Measurements from ENCODE around the gene ENPP3.

The ENPP3 gene

DNA sequence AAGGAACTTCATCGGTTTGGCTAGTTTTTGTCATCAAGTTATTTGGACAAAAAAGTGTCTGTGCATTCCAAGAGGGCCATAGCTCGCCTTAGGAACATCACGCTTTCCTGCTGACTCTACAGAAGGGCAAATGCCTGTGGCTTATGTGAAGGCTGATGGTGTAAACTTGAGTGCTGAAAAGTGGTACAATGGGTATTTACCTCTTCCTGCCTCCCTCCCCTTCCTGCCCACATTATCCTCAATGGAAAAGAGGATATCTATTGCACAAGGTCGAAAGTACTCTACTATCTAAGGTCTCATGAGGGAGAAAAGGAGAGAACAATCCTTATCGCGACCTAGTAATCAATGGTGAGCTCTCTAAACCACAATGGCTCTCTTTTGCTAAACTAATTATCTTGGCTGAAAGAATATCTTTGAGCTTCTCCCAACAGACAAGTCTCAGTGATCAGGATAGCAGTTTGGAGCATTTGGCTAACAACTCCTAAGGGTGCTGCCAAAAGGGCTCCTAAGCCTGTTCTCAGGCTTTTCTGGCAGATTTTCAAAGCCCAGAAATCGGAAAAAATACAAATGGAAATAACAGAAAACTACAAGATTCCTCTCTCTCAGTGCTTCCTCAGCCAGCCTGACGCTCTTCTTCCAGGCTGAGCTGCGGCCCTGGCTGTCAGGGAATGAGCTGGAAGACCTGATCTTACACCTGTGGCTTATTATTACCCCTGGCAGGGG lies 128.1 kb downstream of the ENPP3 start:
- Histone ChIP-seq H3K36me3 (ENCODE audit: insufficient read depth, low read length) (no peaks in the 10 kb centered on the region), H3K9me3 (ENCODE audit: control insufficient read depth, insufficient read depth, low read length) (no peaks in the 10 kb centered on the region), H3K9ac (ENCODE audit: low read depth, low read length) (no peak overlapping the region), H3K4me1 (ENCODE audit: insufficient read depth, low read length) (peaks cover 7% of the 10 kb centered on the region; the same call in 1 of the 2 replicates)

DNA sequence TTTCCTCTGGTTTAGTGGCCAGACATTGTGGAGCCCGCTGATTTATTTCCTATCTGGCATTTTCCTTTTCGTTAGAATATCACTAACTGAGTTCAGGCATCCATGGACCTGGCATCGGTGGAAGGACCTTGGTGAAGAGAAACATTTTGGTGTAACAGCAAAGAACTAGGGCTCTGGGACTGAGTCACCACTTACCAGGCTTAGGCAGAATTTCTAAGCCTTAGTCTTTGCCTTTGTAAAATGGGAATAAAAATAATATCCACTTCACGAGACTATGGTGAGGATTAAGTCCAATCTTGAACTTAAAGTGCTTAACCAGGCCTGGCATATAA lies 128.7 kb downstream of the ENPP3 start:
- Histone ChIP-seq H3K9ac (ENCODE audit: low read depth, low read length) (no peak overlapping the region), H3K36me3 (ENCODE audit: insufficient read depth, low read length) (no peaks in the 10 kb centered on the region), H3K9me3 (ENCODE audit: control insufficient read depth, insufficient read depth, low read length) (no peaks in the 10 kb centered on the region), H3K4me1 (ENCODE audit: insufficient read depth, low read length) (peaks cover 7% of the 10 kb centered on the region; the same call in 1 of the 2 replicates)

DNA sequence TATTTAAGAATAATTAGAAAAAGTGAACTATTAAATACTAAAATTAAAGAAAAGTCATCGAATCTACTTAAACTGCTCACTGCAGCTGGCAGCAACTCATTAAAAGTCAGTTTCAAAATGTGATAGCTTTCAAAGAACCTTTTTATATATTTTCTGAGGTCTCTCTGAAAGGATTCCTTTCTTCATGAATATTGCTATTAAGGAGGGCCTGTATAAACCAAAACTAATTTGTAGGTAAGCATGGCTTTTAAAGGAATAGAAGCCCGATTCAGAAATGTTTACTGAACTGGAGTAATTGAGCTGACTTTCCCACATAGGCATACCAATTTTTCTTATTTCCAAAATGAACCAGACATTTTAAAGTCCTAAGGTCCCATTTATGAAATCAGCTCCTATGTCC lies 129.5 kb downstream of the ENPP3 start:
- no peaks in the 10 kb centered on the region for H3K9me3 ChIP-seq (ENCODE audit: control insufficient read depth, insufficient read depth, low read length)
- H3K36me3 ChIP-seq (ENCODE audit: insufficient read depth, low read length): no peaks in the 10 kb centered on the region
- H3K4me1 ChIP-seq (ENCODE audit: insufficient read depth, low read length): peaks cover 7% of the 10 kb centered on the region; the same call in 1 of the 2 replicates
- no peak overlapping the region for H3K9ac ChIP-seq (ENCODE audit: low read depth, low read length)

DNA sequence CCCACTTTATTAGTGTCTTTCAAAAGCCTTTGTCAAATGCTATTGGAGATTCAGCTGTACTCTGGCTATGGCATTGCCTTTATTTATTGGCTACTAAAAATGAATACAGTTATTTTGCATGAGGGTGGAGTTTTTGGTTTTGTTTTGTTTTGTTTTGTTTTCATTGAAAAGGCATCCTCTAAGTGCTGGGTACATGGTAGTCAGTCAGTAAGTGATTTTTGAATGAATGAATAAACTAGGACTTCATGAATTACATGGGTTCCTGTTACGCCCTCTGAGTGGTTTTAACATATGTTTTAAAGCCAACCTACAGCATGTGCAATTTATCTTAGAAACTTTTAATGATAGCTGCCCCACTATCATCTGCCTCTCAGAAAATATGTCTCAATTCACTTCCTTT lies 131.9 kb downstream of the ENPP3 start:
- no peaks in the 10 kb centered on the region for H3K9me3 ChIP-seq (ENCODE audit: control insufficient read depth, insufficient read depth, low read length)
- H3K9ac ChIP-seq (ENCODE audit: low read depth, low read length): no peak overlapping the region
- peaks cover 7% of the 10 kb centered on the region; the same call in 1 of the 2 replicates for H3K4me1 ChIP-seq (ENCODE audit: insufficient read depth, low read length)

DNA sequence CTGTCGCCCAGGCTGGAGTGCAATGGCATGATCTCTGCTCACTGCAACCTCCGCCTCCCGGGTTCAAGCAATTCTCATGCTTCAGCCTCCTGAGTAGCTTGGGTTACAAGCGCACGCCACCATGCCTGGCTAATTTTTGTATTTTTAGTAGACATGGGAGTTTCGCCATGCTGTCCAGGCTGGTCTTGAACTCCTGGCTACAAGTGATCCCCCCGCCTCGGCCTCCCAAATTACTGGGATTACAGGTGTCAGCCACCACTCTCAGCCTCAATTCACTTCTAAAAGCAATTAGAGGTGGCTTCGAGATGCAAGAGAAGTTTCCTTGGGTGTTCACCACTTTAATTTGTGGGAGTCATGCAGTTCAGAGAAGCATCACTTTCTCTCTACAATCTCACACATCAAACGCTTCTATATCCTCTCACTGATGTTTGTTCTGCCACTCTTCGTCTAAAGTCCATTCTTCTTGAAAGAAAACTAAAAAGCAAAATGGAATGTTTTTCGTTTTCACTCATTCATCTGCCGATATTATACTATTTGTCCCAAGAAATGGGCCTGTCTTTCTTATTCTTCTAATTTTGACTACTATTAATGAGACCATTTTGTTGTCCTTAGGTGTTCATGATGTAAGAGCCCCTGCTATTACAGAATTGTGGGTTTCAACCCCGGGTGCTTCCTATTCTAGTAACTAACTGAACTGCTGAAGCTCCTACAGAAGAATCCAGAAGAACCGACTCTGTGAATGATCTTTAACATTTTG lies 132.5 kb downstream of the ENPP3 start:
- peaks cover 7% of the 10 kb centered on the region; the same call in 1 of the 2 replicates for H3K4me1 ChIP-seq (ENCODE audit: insufficient read depth, low read length)
- no peaks in the 10 kb centered on the region for H3K36me3 ChIP-seq (ENCODE audit: insufficient read depth, low read length)

More for the DNA sequence above, 131.9 kb downstream of the ENPP3 start:
- H3K36me3 ChIP-seq (ENCODE audit: insufficient read depth, low read length): no peaks in the 10 kb centered on the region

DNA sequence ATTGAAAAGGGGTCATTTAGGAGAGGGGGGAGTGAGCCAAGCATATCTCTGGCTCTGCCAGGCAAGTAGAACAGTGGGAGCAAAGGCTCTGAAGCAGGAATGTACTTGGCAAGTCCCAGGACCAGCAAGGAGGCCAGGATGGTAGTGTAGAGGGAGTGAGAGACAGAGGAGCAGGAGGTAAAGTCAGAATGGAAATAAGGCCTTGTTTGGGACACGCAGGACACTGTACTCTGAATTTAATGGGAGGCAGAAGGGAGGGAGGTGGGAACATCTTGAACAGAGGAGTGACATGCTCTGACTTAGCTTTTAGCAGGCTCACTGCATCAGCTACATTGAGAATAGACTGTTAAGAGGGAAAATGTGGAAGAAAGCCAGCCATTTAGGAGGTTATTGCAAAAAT lies 133.7 kb downstream of the ENPP3 start:
- H3K9me3 ChIP-seq (ENCODE audit: control insufficient read depth, insufficient read depth, low read length): no peaks in the 10 kb centered on the region
- no peaks in the 10 kb centered on the region for H3K4me1 ChIP-seq (ENCODE audit: insufficient read depth, low read length)
- H3K36me3 ChIP-seq (ENCODE audit: insufficient read depth, low read length): no peaks in the 10 kb centered on the region
- no peak overlapping the region for H3K9ac ChIP-seq (ENCODE audit: low read depth, low read length)

More for the DNA sequence above, 132.5 kb downstream of the ENPP3 start:
- Histone ChIP-seq H3K9ac (ENCODE audit: low read depth, low read length) (no peak overlapping the region), H3K9me3 (ENCODE audit: control insufficient read depth, insufficient read depth, low read length) (no peaks in the 10 kb centered on the region)

DNA sequence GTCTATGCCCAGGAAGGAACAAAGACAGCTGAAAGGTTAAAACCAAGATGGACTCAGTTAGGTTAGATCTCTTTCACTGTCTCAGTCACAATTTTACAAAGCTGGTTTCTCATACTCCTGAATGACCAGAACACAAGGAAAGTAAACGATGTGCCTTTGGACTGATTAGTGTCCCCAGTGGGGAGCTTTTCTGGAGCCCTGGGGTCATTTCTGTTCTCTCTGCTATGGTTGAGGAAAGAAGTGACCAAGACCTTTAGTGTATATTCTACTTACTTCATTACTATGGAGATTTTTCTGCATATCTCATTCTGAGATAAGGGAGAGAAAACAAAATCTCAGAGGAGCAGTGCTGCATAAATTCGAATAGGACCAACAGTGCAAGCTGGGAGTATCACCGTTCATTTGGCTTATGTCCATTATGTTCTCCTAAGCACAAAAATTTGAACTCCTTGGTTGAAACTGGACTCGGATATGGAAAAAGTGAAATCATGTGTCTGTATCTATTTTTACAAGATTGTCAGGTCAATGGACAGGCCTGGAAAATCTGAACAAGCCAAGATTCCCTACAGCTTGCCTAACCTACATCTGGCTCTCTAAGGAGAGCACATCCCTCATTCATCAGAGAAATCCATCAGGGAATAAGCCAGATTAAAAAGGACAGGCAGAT lies 136.3 kb downstream of the ENPP3 start:
- Histone ChIP-seq H3K9ac (ENCODE audit: low read depth, low read length) (no peak overlapping the region), H3K9me3 (ENCODE audit: control insufficient read depth, insufficient read depth, low read length) (no peaks in the 10 kb centered on the region)

DNA sequence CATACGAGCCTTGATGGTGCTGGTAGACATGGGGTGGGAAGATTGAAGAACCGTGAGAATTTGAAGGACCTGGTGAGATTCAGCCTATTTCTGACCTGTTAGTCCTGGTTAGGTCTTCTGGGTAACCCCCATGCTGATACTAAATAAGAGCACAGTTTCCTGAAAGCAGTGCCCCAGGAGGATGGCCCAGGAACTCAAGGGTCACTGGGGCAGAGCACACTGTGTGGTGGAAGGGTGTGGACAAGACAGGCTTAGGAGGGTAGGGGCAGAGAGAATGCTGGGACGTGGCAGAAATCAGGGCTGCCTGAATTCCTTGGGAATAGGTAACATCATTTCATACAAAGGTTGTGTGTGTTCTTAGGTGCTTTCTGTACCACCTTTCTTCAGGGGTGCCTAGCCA lies 138.8 kb downstream of the ENPP3 start:
- no peaks in the 10 kb centered on the region for H3K4me1 ChIP-seq (ENCODE audit: insufficient read depth, low read length)
- no peaks in the 10 kb centered on the region for H3K9me3 ChIP-seq (ENCODE audit: control insufficient read depth, insufficient read depth, low read length)
- no peaks in the 10 kb centered on the region for H3K36me3 ChIP-seq (ENCODE audit: insufficient read depth, low read length)
- H3K9ac ChIP-seq (ENCODE audit: low read depth, low read length): no peak overlapping the region

More for the DNA sequence above, 136.3 kb downstream of the ENPP3 start:
- H3K36me3 ChIP-seq (ENCODE audit: insufficient read depth, low read length): no peaks in the 10 kb centered on the region
- H3K4me1 ChIP-seq (ENCODE audit: insufficient read depth, low read length): no peaks in the 10 kb centered on the region

DNA sequence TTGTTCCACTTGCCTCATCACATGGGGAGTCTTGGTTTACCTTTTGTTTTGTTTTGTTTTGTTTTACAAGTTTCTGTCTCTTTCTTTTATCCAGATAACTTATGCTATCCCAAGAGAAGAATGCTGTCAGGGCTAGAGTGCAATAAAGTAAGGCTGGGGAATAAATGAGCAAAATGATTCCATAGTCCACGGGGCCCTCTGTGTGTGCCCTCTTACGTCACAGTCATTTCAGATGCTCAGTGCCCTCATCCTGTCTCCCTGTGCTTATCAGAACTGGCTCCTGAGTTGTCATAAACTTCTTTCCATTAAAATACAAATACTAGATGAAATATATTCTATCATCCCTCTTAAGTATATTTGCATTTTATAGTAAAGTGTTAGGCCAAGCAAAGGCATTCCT lies 139.9 kb downstream of the ENPP3 start:
- H3K36me3 ChIP-seq (ENCODE audit: insufficient read depth, low read length): no peaks in the 10 kb centered on the region
- H3K9ac ChIP-seq (ENCODE audit: low read depth, low read length): no peak overlapping the region
- H3K9me3 ChIP-seq (ENCODE audit: control insufficient read depth, insufficient read depth, low read length): no peaks in the 10 kb centered on the region

DNA sequence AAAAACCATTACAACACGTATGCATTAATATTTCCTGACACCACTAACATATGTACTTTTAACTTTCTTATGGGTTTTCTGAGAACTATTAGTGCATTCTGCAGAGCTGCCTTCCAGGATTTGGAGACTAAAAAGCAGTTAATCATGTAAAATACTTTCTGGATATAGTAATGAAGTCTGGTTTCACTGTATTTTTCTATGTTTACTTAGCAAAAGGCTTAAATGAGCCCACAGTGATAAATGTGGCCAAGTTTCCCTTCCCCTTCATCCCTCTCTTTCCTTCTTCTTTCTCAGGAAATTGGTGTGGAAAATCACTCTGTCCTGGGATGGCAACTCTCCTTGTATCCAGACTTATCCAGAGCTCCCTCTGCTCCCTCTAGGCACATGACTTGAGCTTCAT lies 141.1 kb downstream of the ENPP3 start:
- Histone ChIP-seq H3K9ac (ENCODE audit: low read depth, low read length) (no peak overlapping the region), H3K36me3 (ENCODE audit: insufficient read depth, low read length) (no peaks in the 10 kb centered on the region), H3K9me3 (ENCODE audit: control insufficient read depth, insufficient read depth, low read length) (no peaks in the 10 kb centered on the region), H3K4me1 (ENCODE audit: insufficient read depth, low read length) (no peaks in the 10 kb centered on the region; the same call in 1 of the 2 replicates)

More for the DNA sequence above, 139.9 kb downstream of the ENPP3 start:
- no peaks in the 10 kb centered on the region for H3K4me1 ChIP-seq (ENCODE audit: insufficient read depth, low read length)

DNA sequence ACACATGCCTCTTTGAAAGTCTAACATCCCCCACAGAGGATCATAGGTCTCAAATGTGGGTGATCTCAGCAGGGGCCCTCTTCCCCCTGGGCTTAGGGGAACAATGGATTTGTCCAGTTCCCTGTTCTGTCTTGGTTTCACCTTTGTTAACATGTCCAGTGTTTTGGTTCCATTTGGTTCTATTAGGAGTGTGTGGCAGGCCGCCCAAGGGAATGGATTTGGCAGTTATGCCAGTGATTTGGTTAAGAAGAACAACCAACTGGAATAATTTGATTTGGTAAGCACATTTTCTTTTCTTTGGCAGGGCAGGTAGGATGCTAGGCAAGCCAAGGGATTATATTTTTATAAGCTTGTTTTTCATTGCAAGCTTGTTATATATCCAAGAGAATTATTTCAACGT lies 142.2 kb downstream of the ENPP3 start:
- Histone ChIP-seq H3K36me3 (ENCODE audit: insufficient read depth, low read length) (no peaks in the 10 kb centered on the region), H3K9me3 (ENCODE audit: control insufficient read depth, insufficient read depth, low read length) (no peaks in the 10 kb centered on the region), H3K4me1 (ENCODE audit: insufficient read depth, low read length) (no peaks in the 10 kb centered on the region; the same call in 1 of the 2 replicates), H3K9ac (ENCODE audit: low read depth, low read length) (no peak overlapping the region)

DNA sequence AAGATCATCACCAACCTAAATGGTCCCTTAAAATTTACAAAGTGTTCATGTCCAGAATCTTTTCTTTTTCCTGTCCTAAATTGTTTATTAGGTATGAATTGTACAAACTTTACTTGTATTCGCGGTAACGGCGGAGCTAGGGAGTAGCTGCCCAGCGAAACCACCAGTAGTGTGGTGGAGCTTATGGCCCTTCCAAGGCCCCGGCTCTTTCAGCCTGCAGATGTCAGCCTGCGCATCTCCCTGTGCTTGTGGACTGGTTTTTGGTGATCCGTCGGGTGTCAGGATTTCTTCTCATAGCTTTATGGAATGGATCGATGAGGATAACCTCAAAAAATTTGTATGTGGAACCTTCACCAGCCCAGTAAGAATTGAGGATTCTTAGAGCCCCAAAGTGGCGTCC lies 143.5 kb downstream of the ENPP3 start:
- no peaks in the 10 kb centered on the region for H3K9me3 ChIP-seq (ENCODE audit: control insufficient read depth, insufficient read depth, low read length)
- no peaks in the 10 kb centered on the region; the same call in 1 of the 2 replicates for H3K4me1 ChIP-seq (ENCODE audit: insufficient read depth, low read length)
- H3K36me3 ChIP-seq (ENCODE audit: insufficient read depth, low read length): no peaks in the 10 kb centered on the region

DNA sequence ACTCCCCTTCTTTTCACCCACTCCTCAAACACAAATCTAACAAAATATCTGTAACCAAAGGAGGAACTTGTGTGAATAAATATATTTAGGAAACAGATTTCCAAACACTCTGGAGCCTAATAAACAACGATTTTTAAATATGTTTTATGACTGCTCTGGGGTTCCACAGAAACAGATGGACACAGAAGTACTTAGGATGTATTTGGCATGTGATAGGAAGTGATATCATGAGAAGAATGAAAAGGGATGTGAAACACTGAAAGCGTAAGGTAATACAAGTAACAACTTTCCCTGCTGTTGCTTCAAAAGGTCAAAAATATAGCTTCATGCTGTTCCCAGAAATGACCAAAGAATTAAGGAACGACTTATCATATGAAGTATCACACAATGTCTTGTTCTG lies 144.6 kb downstream of the ENPP3 start:
- Histone ChIP-seq H3K9me3 (ENCODE audit: control insufficient read depth, insufficient read depth, low read length) (no peaks in the 10 kb centered on the region), H3K4me1 (ENCODE audit: insufficient read depth, low read length) (no peaks in the 10 kb centered on the region; the same call in 1 of the 2 replicates), H3K9ac (ENCODE audit: low read depth, low read length) (no peak overlapping the region), H3K36me3 (ENCODE audit: insufficient read depth, low read length) (no peaks in the 10 kb centered on the region)

More for the DNA sequence above, 143.5 kb downstream of the ENPP3 start:
- no peak overlapping the region for H3K9ac ChIP-seq (ENCODE audit: low read depth, low read length)

DNA sequence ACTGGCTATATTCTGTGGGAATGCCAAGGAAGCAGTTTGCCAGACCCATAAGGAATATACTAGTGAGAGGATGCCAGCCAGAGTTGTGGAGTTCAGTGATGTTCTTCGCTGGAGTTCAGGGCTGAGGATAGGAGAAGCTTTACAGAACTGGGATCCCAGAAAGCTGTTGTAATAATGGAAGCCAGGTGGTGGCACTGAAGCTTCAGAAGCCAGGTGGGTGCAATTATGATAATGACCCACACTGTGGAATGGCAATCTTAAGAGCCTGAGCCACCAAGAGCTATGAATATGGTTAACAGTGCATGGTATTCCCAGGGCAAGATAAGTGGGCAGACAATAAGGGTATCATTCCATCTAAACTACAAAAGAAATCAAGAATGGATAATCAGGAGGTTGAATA lies 145.7 kb downstream of the ENPP3 start:
- H3K9me3 ChIP-seq (ENCODE audit: control insufficient read depth, insufficient read depth, low read length): no peaks in the 10 kb centered on the region
- no peaks in the 10 kb centered on the region; the same call in 1 of the 2 replicates for H3K4me1 ChIP-seq (ENCODE audit: insufficient read depth, low read length)
- no peak overlapping the region for H3K9ac ChIP-seq (ENCODE audit: low read depth, low read length)
- H3K36me3 ChIP-seq (ENCODE audit: insufficient read depth, low read length): no peaks in the 10 kb centered on the region
